Left kidney (tissue), 2 donors: ENCODE measurements around the gene FRAS1. TPM values are rescaled to one million over a fixed set of nuclear protein-coding genes. Genes with fewer than 3 reads are reported as not detected.
A peak's percentile ranks its signal among the peaks of the same experiment; 100 is the strongest.

ENCODE experiments used
- DNase-seq: peaks from one replicate; pipeline ENCODE4 v3.0.0-alpha.2; 2013
- polyA plus RNA-seq: library from polyadenylated mRNA; unstranded; fragments of 120-200 nt; gene quantifications from one replicate; pipeline ENCODE4 v1.2.1, GENCODE V29; 2013; ENCODE audit not compliant: insufficient read length

The FRAS1 gene
- polyA plus RNA-seq, 1 donor, result 87.6 TPM

- DNase-seq, result no peak
Measured at GRCh38 chr4:78369679-78370078, 312.6 kb downstream of the FRAS1 start.

GRCh38 chr4:78370631-78371372, 313.7 kb downstream of the FRAS1 start:
- no peak for DNase-seq

GRCh38 chr4:78372355-78372988, 315.3 kb downstream of the FRAS1 start:
- DNase-seq, result no peak

- DNase-seq, result no peak
Measured at GRCh38 chr4:78377555-78377954, 320.4 kb downstream of the FRAS1 start.

- no peak for DNase-seq
Measured at GRCh38 chr4:78379040-78379439, 321.9 kb downstream of the FRAS1 start.

GRCh38 chr4:78379991-78380729, 323.0 kb downstream of the FRAS1 start:
- DNase-seq, result peak; percentile 24

- no peak for DNase-seq
Measured at GRCh38 chr4:78386679-78387078, 329.6 kb downstream of the FRAS1 start.

- no peak for DNase-seq
Measured at GRCh38 chr4:78395642-78396041, 338.5 kb downstream of the FRAS1 start.

GRCh38 chr4:78396613-78397291, 339.6 kb downstream of the FRAS1 start:
- DNase-seq, result no peak

- no peak for DNase-seq
Measured at GRCh38 chr4:78397292-78397630, 340.1 kb downstream of the FRAS1 start.

GRCh38 chr4:78409612-78410202, 352.6 kb downstream of the FRAS1 start:
- DNase-seq, result no peak

- no peak for DNase-seq
Measured at GRCh38 chr4:78410225-78410624, 353.1 kb downstream of the FRAS1 start.

GRCh38 chr4:78410676-78411075, 353.6 kb downstream of the FRAS1 start:
- no peak for DNase-seq

GRCh38 chr4:78414116-78414515, 357.0 kb downstream of the FRAS1 start:
- DNase-seq, result no peak

- no peak for DNase-seq
Measured at GRCh38 chr4:78417603-78418002, 360.5 kb downstream of the FRAS1 start.

- DNase-seq, result no peak
Measured at GRCh38 chr4:78418406-78418805, 361.3 kb downstream of the FRAS1 start.

- no peak for DNase-seq
Measured at GRCh38 chr4:78423790-78424189, 366.7 kb downstream of the FRAS1 start.

- no peak for DNase-seq
Measured at GRCh38 chr4:78424461-78424860, 367.3 kb downstream of the FRAS1 start.

GRCh38 chr4:78426972-78427371, 369.8 kb downstream of the FRAS1 start:
- peak; percentile 76 for DNase-seq

GRCh38 chr4:78428996-78429395, 371.9 kb downstream of the FRAS1 start:
- no peak for DNase-seq

GRCh38 chr4:78432896-78433295, 375.8 kb downstream of the FRAS1 start:
- no peak for DNase-seq

GRCh38 chr4:78437608-78438088, 380.5 kb downstream of the FRAS1 start:
- no peak for DNase-seq
